Body of pancreas (tissue), 4 donors: Measurements from ENCODE around the gene CHAF1A.

Source experiments
- POLR2A ChIP-seq, 3 donors: fragments of 450-650 bp; IDR thresholded peaks; one replicate each; pipeline ENCODE4 v1.6.1; 2016; ENCODE audit warnings: antibody characterized with exemption in 3 of 3, mild to moderate bottlenecking in 2 of 3
- TF ChIP-seq, protein P1 (sequence below), 7 experiments: fragments of 450-650 bp in 4 of 7; fragments of 200-600 bp in 3 of 7; sonication (generic) in 3 of 7; IDR thresholded peaks; one replicate each; pipeline ENCODE4 v1.5.1; 2016 to 2019; ENCODE audit warnings: antibody characterized with exemption in 7 of 7

DNA sequence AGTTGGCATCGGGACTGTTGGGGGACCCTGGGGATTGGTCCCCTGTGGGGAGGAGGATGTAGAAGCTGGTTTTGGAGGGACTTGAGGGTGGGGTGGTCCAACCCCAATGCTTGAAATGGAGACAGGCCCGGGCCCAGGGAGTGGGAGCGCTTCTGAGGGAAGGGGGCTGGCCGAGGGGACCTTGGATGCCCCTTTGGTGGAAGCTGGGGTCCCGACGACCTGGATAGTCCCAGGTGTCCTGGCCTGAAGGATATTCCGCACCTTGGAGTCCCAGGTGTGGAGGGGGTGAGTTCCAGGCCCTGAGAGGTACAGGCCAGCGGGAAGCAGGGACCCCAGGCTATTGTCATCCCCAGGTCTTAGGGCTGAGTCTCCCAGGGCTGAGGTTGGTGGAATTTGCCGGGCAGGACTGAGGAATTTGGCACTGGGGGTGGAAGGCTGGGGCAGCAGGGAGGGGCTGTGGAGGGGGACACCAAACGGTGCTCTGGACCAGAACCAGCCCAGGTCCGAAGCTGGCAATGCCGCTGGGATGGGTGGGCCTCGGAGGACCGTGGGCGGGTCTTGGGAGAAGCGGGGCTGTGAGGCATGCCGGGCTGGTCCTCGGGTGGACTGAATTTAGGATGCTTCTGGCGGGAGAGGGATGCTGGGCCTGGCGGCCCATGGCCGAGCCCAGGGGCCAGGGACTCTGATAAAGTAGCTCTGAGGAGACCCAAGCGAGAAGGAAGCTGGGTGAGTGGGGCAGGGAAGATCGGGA is 71.5 kb downstream of the CHAF1A start:
- TF ChIP-seq, protein P1, sequence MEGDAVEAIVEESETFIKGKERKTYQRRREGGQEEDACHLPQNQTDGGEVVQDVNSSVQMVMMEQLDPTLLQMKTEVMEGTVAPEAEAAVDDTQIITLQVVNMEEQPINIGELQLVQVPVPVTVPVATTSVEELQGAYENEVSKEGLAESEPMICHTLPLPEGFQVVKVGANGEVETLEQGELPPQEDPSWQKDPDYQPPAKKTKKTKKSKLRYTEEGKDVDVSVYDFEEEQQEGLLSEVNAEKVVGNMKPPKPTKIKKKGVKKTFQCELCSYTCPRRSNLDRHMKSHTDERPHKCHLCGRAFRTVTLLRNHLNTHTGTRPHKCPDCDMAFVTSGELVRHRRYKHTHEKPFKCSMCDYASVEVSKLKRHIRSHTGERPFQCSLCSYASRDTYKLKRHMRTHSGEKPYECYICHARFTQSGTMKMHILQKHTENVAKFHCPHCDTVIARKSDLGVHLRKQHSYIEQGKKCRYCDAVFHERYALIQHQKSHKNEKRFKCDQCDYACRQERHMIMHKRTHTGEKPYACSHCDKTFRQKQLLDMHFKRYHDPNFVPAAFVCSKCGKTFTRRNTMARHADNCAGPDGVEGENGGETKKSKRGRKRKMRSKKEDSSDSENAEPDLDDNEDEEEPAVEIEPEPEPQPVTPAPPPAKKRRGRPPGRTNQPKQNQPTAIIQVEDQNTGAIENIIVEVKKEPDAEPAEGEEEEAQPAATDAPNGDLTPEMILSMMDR (IDR thresholded peaks at IDR 0.05), result no peak
- no peak for TF ChIP-seq POLR2A (IDR thresholded peaks at IDR 0.05)
